ENCODE measurements around the gene SF3B6.

- TF ChIP-seq, protein P1, sequence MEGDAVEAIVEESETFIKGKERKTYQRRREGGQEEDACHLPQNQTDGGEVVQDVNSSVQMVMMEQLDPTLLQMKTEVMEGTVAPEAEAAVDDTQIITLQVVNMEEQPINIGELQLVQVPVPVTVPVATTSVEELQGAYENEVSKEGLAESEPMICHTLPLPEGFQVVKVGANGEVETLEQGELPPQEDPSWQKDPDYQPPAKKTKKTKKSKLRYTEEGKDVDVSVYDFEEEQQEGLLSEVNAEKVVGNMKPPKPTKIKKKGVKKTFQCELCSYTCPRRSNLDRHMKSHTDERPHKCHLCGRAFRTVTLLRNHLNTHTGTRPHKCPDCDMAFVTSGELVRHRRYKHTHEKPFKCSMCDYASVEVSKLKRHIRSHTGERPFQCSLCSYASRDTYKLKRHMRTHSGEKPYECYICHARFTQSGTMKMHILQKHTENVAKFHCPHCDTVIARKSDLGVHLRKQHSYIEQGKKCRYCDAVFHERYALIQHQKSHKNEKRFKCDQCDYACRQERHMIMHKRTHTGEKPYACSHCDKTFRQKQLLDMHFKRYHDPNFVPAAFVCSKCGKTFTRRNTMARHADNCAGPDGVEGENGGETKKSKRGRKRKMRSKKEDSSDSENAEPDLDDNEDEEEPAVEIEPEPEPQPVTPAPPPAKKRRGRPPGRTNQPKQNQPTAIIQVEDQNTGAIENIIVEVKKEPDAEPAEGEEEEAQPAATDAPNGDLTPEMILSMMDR (IDR thresholded peaks at IDR 0.05): no peak
- TF ChIP-seq POLR2A (IDR thresholded peaks at IDR 0.05): no peak
These were observed 23.2 kb downstream of the SF3B6 start for GRCh38 chr2:24052951-24053350.

Data from thyroid gland (tissue), 4 donors.